HG02610 (cell line): ENCODE results near the gene TINCR.

Experiments used
- ATAC-seq: cut with Tn5 transposase; IDR thresholded peaks from one replicate; pipeline ENCODE4 v1.9.1; 2021; ENCODE audit warnings: mild to moderate bottlenecking, moderate library complexity; ENCODE audit not compliant: unreplicated experiment

TINCR gene

GRCh38 chr19:5519076-5519475 lies 48.7 kb downstream of the TINCR start:
- no peak for ATAC-seq

GRCh38 chr19:5515737-5516136 lies 52.0 kb downstream of the TINCR start:
- ATAC-seq, result no peak

GRCh38 chr19:5514001-5514400 lies 53.8 kb downstream of the TINCR start:
- no peak for ATAC-seq

GRCh38 chr19:5512715-5513114 lies 55.0 kb downstream of the TINCR start:
- ATAC-seq, result no peak
